Caco-2 (cell line): Measurements from ENCODE around the gene PRPH2. TPM values are rescaled to one million over a fixed set of nuclear protein-coding genes. Genes with fewer than 3 reads are reported as not detected.

Source experiments
- Bru-seq: library from RNA; stranded (reverse); fragments of 400-500 nt; gene quantifications from one replicate; lab custom pipeline; 2021; lab: Mats Ljungman, UMichigan
- BruChase-seq, 2 experiments: library from RNA; stranded (reverse); fragments of 400-500 nt; gene quantifications; one replicate each; lab custom pipeline; 2021; lab: Mats Ljungman, UMichigan
- BruUV-seq: library from RNA; stranded (reverse); fragments of 400-500 nt; replicated peaks from 2 replicates; lab custom pipeline; 2021; lab: Mats Ljungman, UMichigan
- CTCF ChIA-PET: fragments of 300-600 bp; sonication (Branson Sonifier 250); formaldehyde crosslinking; loops from one replicate; lab custom pipeline; 2022; ENCODE audit warnings: antibody characterized with exemption; lab: Charles Lee
- POLR2A ChIA-PET: fragments of 300-600 bp; sonication (Branson Sonifier 250); formaldehyde crosslinking; loops from one replicate; lab custom pipeline; 2022; ENCODE audit warnings: antibody characterized with exemption; lab: Charles Lee
- DNase-seq, 2 experiments: peaks; one replicate each; pipeline versions ENCODE4 v3.0.0 to v3.0.0-alpha.2; 2020 to 2022
- H3K27me3 ChIP-seq: replicated peaks from 2 replicates; pipeline ENCODE4 v1.6.0; 2011; ENCODE audit warnings: low read length; ENCODE audit not compliant: control insufficient read depth, insufficient read depth
- H3K36me3 ChIP-seq: 2 replicates; pipeline ENCODE4 v1.5.1; 2011; ENCODE audit warnings: low read length; ENCODE audit not compliant: control insufficient read depth, insufficient read depth
- H3K4me1 ChIP-seq: fragments of 250-450 bp; sonication (Bioruptor Pico); 2 replicates; pipeline ENCODE4 v1.5.1; 2020; ENCODE audit warnings: mild to moderate bottlenecking
- H3K4me3 ChIP-seq: 2 replicates; pipeline ENCODE4 v1.5.1; 2011; ENCODE audit warnings: low read depth, mild to moderate bottlenecking, control low read depth, low read length
- H3K9me3 ChIP-seq: fragments of 250-450 bp; sonication (Bioruptor Pico); 2 replicates; pipeline ENCODE4 v1.5.1; 2020; ENCODE audit warnings: mild to moderate bottlenecking, moderate library complexity
- H3K27ac Mint-ChIP-seq: one replicate; pipeline ENCODE4 v1.8.0; 2022; ENCODE audit warnings: mixed read lengths; ENCODE audit not compliant: unreplicated experiment
- H3K27me3 Mint-ChIP-seq: one replicate; pipeline ENCODE4 v1.8.0; 2022; ENCODE audit warnings: mixed read lengths; ENCODE audit not compliant: insufficient read depth, unreplicated experiment
- H3K36me3 Mint-ChIP-seq: one replicate; pipeline ENCODE4 v1.8.0; 2022; ENCODE audit warnings: mild to moderate bottlenecking, mixed read lengths; ENCODE audit not compliant: insufficient read depth, unreplicated experiment
- H3K4me1 Mint-ChIP-seq: one replicate; pipeline ENCODE4 v1.8.0; 2022; ENCODE audit warnings: low read depth, mixed read lengths; ENCODE audit not compliant: unreplicated experiment
- H3K4me3 Mint-ChIP-seq: one replicate; pipeline ENCODE4 v1.8.0; 2022; ENCODE audit warnings: mild to moderate bottlenecking, moderate library complexity, mixed read lengths; ENCODE audit not compliant: unreplicated experiment
- H3K9me3 Mint-ChIP-seq: one replicate; pipeline ENCODE4 v1.8.0; 2022; ENCODE audit warnings: mixed read lengths; ENCODE audit not compliant: unreplicated experiment
- intact Hi-C: fragments of 100-400 bp; cut with micrococcal nuclease; formaldehyde crosslinking; loops from one replicate; pipeline ENCODE4 v1.10.0; 2022; ENCODE audit not compliant: unreplicated experiment
- long read RNA-seq: library from polyadenylated mRNA; stranded (forward); transcript quantifications from one replicate; pipeline ENCODE4 v2.0.0, GENCODE V29; 2022
- total RNA-seq: library from RNA; stranded (reverse); gene quantifications from 2 replicates; pipeline ENCODE4 v1.2.3, GENCODE V29; 2022
- TF ChIP-seq, protein P1 (sequence below), 2 experiments: fragments of 200-600 bp in 1 of 2; IDR thresholded peaks; 1 replicate in 1 of 2; 2 replicates in 1 of 2; pipeline versions ENCODE4 v1.5.1 to v1.8.0; 2011 to 2022; ENCODE audit warnings: antibody characterized with exemption in 1 of 2, control low read depth in 1 of 2, inconsistent platforms in 1 of 2, low read depth in 1 of 2, low read length in 1 of 2, mild to moderate bottlenecking in 1 of 2, moderate library complexity in 1 of 2; ENCODE audit not compliant: insufficient read depth in 1 of 2, severe bottlenecking in 1 of 2, unreplicated experiment in 1 of 2

The PRPH2 gene, protein sequence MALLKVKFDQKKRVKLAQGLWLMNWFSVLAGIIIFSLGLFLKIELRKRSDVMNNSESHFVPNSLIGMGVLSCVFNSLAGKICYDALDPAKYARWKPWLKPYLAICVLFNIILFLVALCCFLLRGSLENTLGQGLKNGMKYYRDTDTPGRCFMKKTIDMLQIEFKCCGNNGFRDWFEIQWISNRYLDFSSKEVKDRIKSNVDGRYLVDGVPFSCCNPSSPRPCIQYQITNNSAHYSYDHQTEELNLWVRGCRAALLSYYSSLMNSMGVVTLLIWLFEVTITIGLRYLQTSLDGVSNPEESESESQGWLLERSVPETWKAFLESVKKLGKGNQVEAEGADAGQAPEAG
- total RNA-seq (not detected in 2 replicates), Bru-seq, nascent RNA (percentile 3 among the genes with signal in this experiment), BruChase-seq, experiment 1, labeled RNA remaining after a 2-hour chase (percentile 14 among the genes with signal in this experiment), BruChase-seq, experiment 2, labeled RNA remaining after a 6-hour chase (not detected)
- long read RNA-seq, partial matches to known transcripts: 0 of 1 reads
- long read RNA-seq, other reads (novel, unspliced or antisense): 1 of 1 reads

- no peaks in the 10 kb centered on the region for H3K36me3 Mint-ChIP-seq
- no peak within 1 kb of the TSS for H3K4me3 Mint-ChIP-seq
- Histone ChIP-seq H3K27me3 (no peaks in the 10 kb centered on the region), H3K4me3 (no peak within 1 kb of the TSS), H3K4me1 (peaks cover 4% of the 10 kb centered on the region; the same call in 1 of the 2 replicates), H3K36me3 (no peaks in the 10 kb centered on the region), H3K9me3 (no peaks in the 10 kb centered on the region)
- CTCF ChIA-PET: no interaction called here
- no peak within 1 kb of the TSS for H3K27ac Mint-ChIP-seq
- H3K27me3 Mint-ChIP-seq: no peaks in the 10 kb centered on the region
- TF ChIP-seq, protein P1, sequence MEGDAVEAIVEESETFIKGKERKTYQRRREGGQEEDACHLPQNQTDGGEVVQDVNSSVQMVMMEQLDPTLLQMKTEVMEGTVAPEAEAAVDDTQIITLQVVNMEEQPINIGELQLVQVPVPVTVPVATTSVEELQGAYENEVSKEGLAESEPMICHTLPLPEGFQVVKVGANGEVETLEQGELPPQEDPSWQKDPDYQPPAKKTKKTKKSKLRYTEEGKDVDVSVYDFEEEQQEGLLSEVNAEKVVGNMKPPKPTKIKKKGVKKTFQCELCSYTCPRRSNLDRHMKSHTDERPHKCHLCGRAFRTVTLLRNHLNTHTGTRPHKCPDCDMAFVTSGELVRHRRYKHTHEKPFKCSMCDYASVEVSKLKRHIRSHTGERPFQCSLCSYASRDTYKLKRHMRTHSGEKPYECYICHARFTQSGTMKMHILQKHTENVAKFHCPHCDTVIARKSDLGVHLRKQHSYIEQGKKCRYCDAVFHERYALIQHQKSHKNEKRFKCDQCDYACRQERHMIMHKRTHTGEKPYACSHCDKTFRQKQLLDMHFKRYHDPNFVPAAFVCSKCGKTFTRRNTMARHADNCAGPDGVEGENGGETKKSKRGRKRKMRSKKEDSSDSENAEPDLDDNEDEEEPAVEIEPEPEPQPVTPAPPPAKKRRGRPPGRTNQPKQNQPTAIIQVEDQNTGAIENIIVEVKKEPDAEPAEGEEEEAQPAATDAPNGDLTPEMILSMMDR (IDR thresholded peaks at IDR 0.05; ENCODE audit: insufficient read depth in 1 of 2, low read depth in 1 of 2, low read length in 1 of 2, severe bottlenecking in 1 of 2, unreplicated experiment in 1 of 2): no peak
- no TSS peak for BruUV-seq
- H3K9me3 Mint-ChIP-seq: no peaks in the 10 kb centered on the region
- no peak for DNase-seq
- POLR2A ChIA-PET: no interaction called here
- intact Hi-C loops: no loop called here
- peaks cover 6% of the 10 kb centered on the region for H3K4me1 Mint-ChIP-seq
Measured at GRCh38 chr6:42722497-42722896, at the start of gene PRPH2. PRPH2 (minus strand) TSS chr6:42722597; CDS start chr6:42722334, 263 bp downstream.

GRCh38 chr6:42771741-42772100 is 49.3 kb upstream of the PRPH2 start:
- Histone ChIP-seq H3K27me3 (no peaks in the 10 kb centered on the region), H3K9me3 (no peaks in the 10 kb centered on the region), H3K36me3 (no peaks in the 10 kb centered on the region), H3K4me1 (no peaks in the 10 kb centered on the region), H3K4me3 (no peak overlapping the region)
- Mint-ChIP-seq H3K27me3 (no peaks in the 10 kb centered on the region), H3K9me3 (no peaks in the 10 kb centered on the region), H3K4me3 (no peak overlapping the region), H3K36me3 (no peaks in the 10 kb centered on the region), H3K27ac (no peak overlapping the region), H3K4me1 (no peaks in the 10 kb centered on the region)
- intact Hi-C loops: no loop called here
- ChIA-PET POLR2A (no interaction called here), CTCF (no interaction called here)
- DNase-seq: no peak
- BruUV-seq: no TSS peak
- TF ChIP-seq, protein P1 (IDR thresholded peaks at IDR 0.05; ENCODE audit: insufficient read depth in 1 of 2, low read depth in 1 of 2, low read length in 1 of 2, severe bottlenecking in 1 of 2, unreplicated experiment in 1 of 2): no peak

DNA sequence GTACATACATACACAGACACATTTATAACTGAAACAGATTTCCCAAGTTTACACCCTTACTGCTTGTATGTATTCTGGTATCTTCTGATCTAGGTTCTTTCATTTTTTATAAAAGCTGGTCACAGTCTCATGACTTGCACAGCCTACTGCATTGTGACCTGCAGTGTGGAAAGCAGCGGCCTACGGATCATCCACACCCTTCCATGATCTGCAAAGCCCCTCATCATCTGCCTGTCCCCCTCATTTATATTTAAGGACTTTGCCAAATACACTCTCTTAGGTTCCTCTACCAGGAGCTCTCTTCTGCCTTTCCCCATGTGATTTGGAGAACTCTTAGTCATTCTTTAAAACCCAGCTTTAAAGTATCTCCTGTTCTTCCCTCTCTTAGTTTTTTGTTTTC is 47.4 kb upstream of the PRPH2 start:
- no TSS peak for BruUV-seq
- no peaks in the 10 kb centered on the region for H3K27me3 ChIP-seq
- H3K9me3 ChIP-seq: no peaks in the 10 kb centered on the region
- intact Hi-C loops: no loop called here
- Mint-ChIP-seq H3K36me3 (no peaks in the 10 kb centered on the region), H3K9me3 (no peaks in the 10 kb centered on the region), H3K4me1 (no peaks in the 10 kb centered on the region), H3K27ac (no peak overlapping the region), H3K27me3 (no peaks in the 10 kb centered on the region), H3K4me3 (no peak overlapping the region)
- DNase-seq: no peak
- POLR2A ChIA-PET: interaction anchor here (0.6 kb wide), 1 partner anchor 22 kb away, joined by 10 read pairs; no protein-coding TSS in a partner anchor
- H3K4me1 ChIP-seq: no peaks in the 10 kb centered on the region
- H3K4me3 ChIP-seq: no peak overlapping the region
- CTCF ChIA-PET: no interaction called here
- no peaks in the 10 kb centered on the region for H3K36me3 ChIP-seq
- TF ChIP-seq, protein P1 (IDR thresholded peaks at IDR 0.05; ENCODE audit: insufficient read depth in 1 of 2, low read depth in 1 of 2, low read length in 1 of 2, severe bottlenecking in 1 of 2, unreplicated experiment in 1 of 2): no peak
